ENCODE measurements around the gene TMEM258.

Gene TMEM258

DNA sequence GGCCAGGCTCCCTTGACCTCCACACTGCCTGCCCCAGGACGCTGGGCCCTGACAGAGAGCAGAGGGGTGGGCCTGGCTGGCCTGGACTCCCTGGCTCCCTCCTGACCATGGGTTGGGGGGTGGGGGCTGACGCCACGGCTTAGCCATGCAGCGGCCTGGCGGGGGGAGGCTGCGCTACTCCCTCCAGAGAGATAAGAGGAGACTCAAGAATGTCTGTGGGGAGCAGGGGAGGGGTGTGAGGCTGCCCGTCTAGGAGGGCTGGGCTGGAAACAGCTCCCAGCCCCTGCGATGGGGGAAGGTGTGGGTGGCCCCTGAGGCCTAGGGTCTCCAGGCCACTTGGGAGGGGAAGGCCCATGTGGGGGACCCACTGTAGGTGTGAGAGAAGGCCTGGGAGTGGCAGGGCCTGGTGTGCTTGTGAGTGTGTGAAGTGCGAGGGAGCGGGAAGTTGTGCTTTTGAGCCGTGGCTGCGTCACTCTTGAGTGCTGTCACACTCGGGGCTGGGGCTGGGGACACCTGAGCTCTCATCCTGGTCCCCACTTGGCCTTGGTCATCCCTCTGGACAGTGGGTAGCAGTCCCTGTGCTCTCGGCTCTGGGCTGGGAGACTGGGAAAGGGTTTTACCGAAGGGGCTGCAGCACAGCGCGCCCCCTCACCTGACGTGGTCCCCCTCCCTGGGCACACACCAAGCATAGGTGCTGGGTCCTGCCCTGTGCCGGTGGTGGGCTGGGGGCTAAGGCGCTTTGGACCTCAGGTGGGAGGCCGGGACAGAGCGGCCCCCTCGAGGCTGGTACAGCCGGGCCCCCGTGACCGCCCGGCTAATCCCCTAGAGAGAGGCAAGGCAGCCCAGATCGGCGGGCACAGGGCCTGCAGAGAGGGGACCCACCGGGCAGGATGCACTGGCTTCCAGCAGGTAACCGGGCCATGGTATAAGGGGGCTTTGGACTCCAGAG, 37.6 kb downstream of the TMEM258 start:
- DNase-seq: no peak

DNA sequence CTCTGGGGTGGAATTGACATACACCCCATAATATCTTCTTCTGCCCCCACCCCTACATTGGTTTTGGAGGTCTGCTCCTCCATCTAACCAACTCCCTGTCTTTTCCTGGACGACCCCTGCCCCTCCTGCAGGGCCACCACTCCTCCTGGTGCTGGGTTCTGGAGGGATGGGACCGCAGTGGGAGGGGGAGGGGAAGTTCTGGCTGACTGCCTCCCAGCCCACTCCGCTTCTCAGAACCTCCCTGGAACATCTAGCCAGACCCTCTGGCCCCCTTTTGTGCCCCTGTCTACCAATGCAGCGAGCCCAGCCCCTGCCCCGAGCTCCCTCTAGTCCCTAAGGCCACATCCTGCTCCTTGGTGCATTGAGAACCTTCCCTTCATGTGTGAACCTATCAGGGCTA, 38.7 kb downstream of the TMEM258 start:
- DNase-seq: no peak

DNA sequence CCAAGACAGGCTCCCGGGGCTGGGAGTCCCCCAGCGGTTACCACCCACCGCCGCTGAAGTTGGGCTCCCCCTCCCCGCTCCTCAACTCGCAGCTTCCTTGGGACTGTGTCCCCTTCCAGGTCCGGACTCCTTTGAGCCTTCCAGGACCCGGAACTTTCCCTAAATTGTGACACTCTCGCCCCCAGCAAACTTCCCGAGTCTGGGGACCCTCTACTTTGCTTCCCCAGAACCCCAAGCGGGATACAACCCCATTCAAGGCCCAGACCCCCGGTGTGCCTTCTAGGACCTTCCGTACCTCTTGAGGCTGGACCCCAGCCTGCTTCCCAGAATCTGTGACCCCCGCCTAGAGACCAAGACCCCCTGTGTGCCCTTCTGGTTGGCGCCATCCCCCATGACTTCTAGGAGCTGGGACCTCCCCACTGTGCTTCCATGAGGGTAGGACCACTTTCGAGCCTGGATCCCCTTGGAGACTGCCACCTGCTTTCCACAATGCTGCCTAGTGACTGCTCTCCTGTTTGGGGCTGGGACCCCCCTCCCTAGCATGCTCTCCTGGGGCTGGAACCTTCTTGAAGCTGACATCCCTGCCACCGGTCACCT, 39.4 kb downstream of the TMEM258 start:
- DNase-seq: no peak

DNA sequence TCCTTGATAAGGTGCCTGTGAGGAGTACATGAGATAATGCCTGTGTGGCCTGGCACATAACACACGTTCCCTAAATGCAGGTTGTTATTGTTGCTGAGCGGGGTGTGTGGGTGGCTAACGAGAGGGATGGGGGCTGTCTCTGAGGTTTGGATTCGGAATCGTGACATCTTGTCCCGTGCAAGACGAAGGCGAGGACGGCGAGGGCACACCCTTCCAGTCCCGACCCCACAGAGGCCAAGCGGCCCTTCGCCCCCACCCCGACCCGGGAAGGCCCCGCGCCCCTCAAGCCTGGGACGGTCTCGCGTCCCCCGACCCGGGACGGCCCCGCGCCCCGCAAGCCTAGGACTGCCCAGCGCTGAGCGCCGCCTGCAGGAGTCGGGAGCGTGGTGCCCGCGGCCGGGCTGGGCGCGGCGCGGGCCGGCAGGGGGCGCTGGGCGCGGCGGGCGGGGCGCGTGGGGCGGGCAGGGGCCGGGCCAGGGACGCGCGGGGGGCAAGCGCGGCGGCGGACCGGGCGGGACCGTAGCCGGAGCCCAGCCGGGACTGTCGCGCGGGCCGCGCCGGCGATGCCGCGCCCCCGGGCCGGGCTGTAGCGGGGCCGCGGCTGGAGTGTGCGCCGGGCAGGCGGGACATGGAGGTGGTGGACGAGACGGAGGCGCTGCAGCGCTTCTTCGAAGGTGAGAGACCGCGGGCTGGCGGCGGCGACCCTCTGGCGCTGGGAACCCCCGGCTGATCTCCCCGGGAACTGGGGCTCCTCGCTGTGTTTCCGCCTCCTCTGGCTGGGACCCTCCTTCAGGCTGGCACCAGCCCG, 40.1 kb downstream of the TMEM258 start, which contains the start of gene MYRF:
MYRF (plus strand) TSS at position 520 of the 808 bp plus-strand sequence; CDS start at position 629, 109 bp downstream.
- no peak for DNase-seq

DNA sequence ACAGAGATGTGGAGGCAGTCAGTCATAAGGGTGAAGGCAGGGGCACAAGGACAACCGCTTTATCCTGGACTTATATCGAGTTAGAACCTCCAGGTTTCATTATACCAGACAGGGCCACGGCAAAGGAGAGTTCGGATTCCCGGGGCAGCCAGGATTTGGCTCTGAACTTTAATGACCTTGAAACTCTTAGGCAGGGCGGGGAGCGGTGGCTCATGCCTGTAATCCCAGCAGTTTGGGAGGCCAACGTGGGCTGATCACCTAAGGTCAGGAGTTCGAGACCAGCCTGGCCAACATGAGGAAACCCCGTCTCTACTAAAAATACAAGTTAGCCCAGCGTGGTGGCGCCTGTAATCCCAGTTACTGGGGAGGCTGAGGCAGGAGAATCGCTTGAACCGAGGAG, 41.0 kb downstream of the TMEM258 start:
- no peak for DNase-seq

DNA sequence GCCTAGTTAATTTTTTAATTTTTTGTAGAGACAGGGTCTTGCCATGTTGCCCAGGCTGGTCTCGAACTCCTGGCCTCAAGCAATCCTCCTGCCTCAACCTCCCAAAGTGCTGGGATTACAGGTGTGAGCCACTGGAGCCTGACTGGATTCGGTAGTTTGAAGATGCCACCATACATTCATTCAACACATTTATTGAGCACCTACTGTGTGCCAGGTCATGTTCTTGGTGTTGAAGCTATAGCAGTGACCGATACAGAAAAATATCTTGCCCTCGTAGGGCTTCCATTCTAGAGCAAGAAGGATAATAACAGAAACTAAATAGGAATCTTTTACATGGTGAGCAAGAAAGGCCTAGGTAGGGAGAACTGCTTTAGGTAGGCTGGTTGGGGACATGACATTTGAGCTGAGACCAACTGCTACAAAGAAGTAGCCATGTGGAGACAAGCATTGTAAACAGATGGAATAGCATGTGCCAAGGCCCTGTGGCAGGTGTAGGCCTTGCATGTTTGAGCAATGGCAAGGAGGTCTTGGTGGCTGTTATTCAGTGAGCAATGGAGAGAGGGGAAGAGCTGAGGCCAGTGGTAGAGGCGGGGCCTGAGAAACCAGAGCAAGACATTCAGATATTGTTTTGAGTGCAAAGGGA, 41.6 kb downstream of the TMEM258 start:
- DNase-seq: no peak

DNA sequence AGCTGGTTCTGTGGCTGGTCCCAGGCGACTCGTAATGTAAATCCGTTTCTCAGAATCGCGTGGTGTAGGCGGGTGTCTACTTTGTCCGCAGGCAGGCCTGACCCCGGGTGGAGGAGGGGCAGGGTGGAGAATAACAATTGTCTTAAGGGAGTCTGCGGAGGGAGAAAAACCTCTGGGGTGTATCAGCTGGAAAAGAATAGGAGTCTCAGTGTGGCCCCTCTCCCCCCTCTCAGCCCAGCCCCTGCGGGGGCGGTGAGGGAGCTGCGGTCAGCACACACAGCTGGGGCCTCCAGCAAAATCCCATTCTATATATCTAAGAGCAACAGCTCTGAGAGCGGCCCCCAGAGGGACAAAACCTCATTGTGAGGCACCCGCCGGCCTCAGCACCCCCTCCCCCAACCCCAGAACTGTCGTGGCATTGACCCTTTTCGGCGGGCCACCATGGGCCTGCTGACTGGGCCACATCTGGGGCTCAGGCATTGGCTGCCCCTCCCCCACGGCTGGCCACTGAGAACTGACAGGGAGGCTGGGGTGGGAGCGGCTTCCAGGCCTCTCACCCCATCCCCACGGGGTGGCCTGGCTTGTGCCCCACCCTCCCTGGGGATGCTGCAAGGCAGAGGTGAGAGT, 42.7 kb downstream of the TMEM258 start:
- no peak for DNase-seq

DNA sequence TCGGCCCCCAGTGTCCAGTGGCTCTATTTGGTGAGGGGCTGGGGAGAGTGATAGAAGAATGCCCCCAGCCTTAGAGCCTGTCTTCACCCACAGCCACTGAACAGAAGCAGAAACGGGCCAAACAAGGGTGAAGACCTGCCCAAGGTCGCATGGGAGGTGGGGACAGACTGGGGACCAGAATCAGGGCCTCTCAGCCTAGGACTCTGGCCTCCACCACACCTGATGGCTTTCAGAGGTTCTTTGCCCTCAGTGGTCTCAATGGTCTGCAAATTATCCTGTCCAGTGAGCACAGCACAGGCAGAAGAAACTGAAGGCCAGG, 44.5 kb downstream of the TMEM258 start:
- no peak for DNase-seq

DNA sequence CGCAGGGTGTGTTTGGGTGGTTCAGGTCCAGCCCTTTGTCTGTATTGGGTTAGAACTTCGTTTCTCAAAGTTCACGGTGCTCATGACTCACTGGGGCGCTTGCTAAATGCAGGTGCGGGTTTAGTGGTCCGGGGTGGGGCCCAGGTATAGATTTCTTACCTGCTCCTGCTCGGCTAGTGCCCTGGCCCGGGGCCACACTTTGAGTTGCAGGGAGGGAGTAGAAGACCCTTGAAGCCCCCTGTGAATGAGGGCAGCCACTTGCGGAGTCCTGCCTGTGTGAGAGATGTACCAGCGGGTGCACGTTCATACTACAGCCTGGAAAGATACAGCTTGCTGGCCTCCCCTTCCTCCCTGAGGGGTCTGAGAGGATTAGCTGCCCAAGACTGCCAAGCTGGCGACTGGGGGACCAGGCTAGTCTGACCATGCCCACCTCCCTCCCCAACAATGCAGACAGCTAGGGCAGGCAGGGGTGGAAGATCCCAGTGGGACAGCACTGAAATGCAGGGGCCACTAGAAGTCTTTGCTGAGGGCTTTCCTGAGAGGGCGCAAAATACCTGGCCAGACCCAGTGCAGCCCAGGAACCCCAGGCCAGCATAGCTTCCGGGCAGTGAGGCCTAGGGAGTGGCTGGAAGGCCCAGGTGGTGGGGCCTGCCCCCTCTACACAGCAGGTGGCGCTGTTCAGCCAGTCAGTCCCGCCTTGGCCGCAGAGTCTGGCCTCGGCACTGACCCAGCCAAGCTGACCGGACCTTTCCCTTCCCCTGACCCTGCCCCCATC, 45.0 kb downstream of the TMEM258 start:
- no peak for DNase-seq

DNA sequence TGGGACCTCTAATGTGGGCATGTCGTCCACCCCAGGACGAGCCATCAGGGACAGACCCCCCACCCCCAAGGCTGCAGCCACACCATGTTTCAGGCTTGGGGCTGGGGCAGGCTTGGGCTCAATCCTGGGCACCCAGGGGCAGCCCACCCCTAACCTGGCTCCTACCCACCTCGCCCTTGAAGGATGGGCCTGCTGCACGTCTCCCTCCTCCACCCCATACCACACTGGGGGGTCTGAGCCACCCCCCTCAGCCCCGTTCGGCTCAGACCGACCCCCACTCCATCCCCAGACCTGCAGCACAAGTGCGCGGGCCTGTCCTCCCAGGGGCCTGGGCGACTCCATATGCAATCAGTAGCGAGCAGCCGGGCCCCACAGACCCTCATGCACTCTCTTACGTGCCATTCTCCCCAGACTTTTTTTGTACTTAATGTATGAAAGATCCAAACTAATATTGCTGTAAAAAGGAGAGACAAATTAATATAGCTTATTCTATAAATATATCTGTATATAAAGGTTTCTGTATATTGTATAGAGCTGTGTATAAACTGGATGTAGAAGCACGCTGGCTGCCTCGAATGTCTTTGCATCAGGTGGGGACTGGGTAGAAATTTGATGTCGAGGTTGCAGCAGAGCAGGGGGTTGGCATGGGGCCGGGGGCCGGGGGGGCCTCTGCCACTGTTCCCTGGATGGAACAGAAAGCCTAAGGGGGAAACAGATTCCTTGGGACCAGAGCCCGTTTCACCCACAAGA, 45.8 kb downstream of the TMEM258 start:
- DNase-seq: no peak

DNA sequence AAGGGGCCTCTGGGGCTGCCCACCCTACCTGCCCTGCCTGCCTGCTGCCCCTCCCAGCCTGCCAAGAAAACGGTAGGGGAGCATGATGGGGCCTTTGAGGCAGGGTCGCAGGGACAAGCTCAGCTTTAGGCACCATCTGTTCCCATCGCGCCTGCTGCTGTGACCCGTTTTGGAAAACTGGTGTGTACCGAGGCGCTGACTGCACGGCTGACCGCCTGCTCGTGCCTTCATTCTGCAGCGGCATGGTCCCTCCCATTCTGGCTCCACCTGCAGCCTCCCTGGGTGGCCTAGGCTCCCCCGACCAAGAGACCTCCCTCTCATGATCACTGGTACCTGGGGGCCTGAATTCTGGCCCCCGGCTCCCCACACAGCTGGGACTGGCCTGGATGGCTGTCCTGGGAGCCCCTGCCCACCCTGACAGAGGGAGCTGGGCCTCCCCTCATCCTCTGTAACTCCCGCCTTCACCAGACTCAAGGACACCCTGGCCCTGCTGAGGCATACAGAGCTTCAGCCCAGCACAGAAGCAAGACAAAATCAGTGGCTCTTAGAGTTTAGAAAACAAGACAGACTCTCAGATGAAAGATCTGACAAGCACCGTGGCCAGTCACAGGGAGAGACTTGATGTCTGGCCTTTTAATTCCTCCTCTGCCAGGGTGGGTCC, 46.5 kb downstream of the TMEM258 start:
- no peak for DNase-seq

DNA sequence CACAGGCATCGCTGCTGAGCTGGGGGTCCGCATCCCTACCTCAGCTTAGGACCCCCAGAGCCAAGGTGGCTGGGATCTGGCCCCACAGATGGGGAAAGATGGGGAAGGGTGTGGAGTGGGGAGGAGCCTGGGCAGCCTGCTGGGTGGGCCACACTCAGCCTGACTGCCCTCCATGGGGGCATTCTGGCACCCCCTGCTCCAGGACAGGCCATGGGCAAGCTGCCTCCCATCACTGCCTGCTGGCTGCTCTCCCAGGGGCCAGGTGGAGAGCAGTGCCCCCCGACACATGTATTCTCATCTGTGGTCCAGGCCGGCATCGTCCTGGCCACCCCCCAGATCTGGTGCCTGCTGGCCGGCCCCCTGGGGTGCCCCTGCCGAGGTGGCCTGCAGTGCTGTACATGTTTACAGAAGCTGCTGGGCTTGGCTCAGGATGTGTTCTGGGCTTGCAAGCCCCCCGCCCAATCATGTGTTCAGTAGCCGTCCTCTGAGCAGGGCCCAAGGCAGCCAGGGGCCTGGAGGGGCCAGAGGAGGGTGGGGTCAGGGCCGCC, 47.7 kb downstream of the TMEM258 start:
- no peak for DNase-seq

DNA sequence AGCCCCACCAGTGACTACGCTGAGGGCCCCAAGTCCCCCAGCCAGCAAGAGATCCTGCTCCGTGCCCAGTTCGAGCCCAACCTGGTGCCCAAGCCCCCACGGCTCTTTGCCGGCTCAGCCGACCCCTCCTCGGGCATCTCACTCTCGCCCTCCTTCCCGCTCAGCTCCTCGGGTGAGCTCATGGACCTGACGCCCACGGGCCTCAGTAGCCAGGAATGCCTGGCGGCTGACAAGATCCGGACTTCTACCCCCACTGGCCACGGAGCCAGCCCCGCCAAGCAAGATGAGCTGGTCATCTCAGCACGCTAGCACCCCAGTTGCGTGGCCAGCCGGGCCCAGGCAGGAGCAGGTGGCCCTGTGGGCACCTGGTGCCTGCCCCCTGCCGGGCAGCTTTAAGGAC, 48.2 kb downstream of the TMEM258 start:
- DNase-seq: no peak

DNA sequence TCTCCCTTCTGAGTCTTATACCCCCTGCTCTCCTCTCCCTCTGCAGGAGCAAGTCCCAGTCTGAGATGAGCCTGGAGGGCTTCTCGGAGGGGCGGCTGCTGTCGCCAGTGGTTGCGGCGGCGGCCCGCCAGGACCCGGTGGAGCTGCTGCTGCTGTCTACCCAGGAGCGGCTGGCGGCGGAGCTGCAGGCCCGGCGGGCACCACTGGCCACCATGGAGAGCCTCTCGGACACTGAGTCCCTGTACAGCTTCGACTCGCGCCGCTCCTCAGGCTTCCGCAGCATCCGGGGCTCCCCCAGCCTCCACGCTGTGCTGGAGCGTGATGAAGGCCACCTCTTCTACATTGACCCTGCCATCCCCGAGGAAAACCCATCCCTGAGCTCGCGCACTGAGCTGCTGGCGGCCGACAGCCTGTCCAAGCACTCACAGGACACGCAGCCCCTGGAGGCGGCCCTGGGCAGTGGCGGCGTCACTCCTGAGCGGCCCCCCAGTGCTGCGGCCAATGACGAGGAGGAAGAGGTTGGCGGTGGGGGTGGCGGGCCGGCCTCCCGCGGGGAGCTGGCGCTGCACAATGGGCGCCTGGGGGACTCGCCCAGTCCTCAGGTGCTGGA, 48.8 kb downstream of the TMEM258 start:
- DNase-seq: no peak

DNA sequence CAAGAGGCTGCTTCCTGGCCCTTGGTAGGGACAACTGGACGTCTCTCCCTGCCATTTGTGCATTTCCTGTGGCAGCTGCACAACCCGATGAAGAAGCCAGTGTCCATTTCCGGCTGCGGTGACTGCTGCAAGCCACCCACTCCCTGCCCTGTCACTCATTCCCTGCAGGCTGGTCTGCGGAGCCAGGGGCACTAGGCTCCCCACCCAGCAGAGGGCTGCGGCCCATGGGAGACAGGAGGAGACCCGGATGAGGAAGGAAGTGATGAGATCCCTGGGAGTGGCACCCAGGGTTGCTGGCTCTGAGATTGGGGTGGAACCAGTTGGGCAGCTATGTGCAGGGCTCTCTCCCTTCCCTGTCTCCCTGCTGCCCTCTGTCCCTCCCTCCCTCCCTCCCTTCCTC, 50.0 kb downstream of the TMEM258 start:
- DNase-seq: no peak

DNA sequence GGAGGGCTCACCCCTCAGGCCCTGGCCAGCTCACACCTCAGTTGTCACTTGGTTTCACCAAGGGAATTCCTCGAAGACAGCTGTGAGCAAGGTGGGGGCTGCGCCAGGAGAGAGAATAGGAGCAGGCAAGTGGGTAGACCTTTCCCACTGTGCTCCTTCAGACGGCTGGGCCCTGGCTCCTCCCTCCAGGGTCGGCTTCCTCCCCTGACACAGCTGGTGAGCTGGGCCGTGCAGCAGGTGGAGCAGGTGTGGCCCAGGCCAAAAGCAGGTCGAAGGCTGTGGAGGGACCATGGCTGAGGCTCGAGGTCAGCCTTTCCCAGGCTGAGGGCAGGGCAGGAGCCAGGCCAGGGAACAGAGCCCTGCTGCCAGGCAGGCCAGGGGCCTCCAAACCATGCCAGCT, 52.4 kb downstream of the TMEM258 start:
- DNase-seq: no peak

DNA sequence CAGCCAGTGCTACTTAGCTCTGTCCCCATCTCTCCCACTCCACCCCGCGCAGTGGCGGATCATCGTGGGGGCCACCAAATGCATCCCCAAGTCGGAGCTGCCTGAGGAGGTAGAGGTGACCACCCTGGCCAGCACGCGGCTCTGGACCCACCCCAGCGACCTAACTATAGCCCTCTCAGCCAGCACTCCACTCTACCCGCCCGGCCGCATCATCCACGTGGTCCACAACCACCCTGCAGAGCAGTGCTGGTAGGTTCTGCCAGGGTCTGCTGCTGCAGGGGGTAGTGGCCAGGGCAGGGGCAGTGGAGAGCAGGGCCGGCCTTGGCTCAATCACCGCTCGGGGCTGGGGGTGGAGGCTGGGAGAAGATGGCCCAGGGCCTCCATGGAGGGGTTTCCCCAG, 53.0 kb downstream of the TMEM258 start:
- DNase-seq: no peak

Data from NCI-H1694 (cell line).